NCI-H2227 (cell line): ENCODE measurements around the gene GPR78.

Experiments
- DNase-seq: peaks from one replicate; lab custom pipeline; 2025; ENCODE audit not compliant: unreplicated experiment; lab: John Stamatoyannopoulos, UW

GPR78 gene

GRCh38 chr4:8598391-8599090 is 18.3 kb downstream of the GPR78 start:
- no peak for DNase-seq

- no peak for DNase-seq
These were observed 18.9 kb downstream of the GPR78 start for GRCh38 chr4:8599091-8599460.

- no peak for DNase-seq
These were observed 19.5 kb downstream of the GPR78 start for GRCh38 chr4:8599657-8600056.

GRCh38 chr4:8600266-8600665 is 20.1 kb downstream of the GPR78 start:
- DNase-seq = no peak

GRCh38 chr4:8600686-8601085 is 20.5 kb downstream of the GPR78 start:
- no peak for DNase-seq

- no peak for DNase-seq
These were observed 20.9 kb downstream of the GPR78 start for GRCh38 chr4:8601086-8601485.

GRCh38 chr4:8601556-8601955 is 21.4 kb downstream of the GPR78 start:
- no peak for DNase-seq

- DNase-seq = no peak
These were observed 22.7 kb downstream of the GPR78 start for GRCh38 chr4:8602686-8603430.

GRCh38 chr4:8603931-8604330 is 23.7 kb downstream of the GPR78 start:
- no peak for DNase-seq

GRCh38 chr4:8605289-8605688 is 25.1 kb downstream of the GPR78 start:
- no peak for DNase-seq

GRCh38 chr4:8606476-8606875 is 26.3 kb downstream of the GPR78 start:
- DNase-seq = no peak

- no peak for DNase-seq
These were observed 26.8 kb downstream of the GPR78 start for GRCh38 chr4:8606966-8607365.

GRCh38 chr4:8607603-8608481 is 27.6 kb downstream of the GPR78 start:
- DNase-seq = peak; percentile 59

- no peak for DNase-seq
These were observed 28.7 kb downstream of the GPR78 start for GRCh38 chr4:8608714-8609391.

- no peak for DNase-seq
These were observed 29.2 kb downstream of the GPR78 start for GRCh38 chr4:8609406-8609805.

GRCh38 chr4:8609824-8610350 is 29.7 kb downstream of the GPR78 start:
- DNase-seq = no peak

- no peak for DNase-seq
These were observed 30.8 kb downstream of the GPR78 start for GRCh38 chr4:8610858-8611616.

- no peak for DNase-seq
These were observed 32.5 kb downstream of the GPR78 start for GRCh38 chr4:8612646-8613045.

GRCh38 chr4:8613421-8614364 is 33.5 kb downstream of the GPR78 start:
- DNase-seq = no peak
